SW 1271 (cell line): Measurements from ENCODE around the gene CMTM6.
A peak's percentile ranks its signal among the peaks of the same experiment; 100 is the strongest.
"Not testable (repeated sequence)": the region's sequence is repeated elsewhere in the genome, so short reads cannot be mapped to it uniquely, and the experiment has no call there.

ENCODE experiments used
- DNase-seq, 2 experiments: peaks; one replicate each; lab custom pipeline; 2025; lab: John Stamatoyannopoulos, UW

CMTM6 gene

DNA sequence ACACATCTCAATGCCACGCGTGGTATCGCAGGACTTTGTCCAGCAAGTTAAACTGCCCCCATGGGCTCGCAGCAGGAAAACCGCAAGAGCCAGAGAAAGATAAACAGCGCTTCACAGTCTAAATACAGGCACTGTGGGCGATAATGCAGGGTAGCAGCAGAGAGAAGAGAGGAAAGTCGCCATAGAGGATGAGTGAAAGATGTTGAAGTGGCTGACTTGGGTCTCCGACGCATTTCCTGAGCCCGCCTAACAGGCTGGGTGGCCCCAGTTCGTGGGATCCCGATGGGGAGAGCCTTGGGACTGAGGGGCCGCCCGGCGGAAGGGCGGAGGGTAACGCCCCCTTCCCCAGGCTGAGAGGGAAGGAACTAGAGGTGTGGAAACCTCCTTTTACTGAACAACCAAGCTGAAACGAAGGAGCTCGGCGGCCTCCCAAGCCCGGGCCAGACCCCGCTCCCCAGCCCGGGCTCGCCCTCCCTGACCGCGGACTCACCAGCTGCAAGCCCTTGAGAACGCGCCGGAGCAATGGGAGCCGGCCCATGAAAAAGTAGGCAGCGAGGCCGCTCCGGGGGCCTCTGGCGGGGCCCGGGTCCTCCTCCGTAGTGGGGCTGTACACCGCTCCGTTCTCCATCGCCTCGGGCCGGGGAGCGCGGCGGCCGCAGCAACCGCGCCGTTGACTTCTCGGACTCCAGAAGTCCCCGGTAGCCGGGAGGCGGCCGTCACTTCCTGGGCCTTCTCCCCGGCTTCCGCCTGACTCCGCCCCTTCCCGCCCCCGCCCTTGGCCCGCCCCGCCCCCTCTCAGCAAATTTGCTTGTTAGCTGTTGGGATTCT, at the start of gene CMTM6:
Gene CMTM6 (minus strand): TSS at position 735 of the 828 bp plus-strand sequence. CDS start 107 bp downstream, at position 628.
- peak; percentile 55 to 85 for DNase-seq

- DNase-seq = no peak
Observed at GRCh38 chr3:32552013-32552412, 49.4 kb upstream of the CMTM6 start.

DNA sequence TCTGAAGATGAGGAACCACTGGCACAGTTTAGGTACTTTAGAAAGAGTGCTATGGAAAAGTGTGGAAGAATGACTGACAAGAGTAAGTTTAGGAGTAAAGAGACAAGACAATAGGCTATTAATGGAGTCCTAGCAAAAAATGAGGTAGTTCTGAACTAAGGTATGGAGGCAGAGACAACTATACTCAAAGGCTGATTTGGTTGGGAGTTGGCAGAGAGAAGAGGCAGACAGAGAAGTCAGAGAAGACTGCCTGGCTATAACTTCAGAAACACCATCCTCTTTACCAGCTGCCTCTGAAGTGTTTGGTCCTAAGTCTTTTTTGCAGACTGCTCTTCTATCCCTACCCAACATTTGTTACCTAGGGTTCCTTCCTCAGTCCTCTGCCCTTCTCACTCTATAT, 48.8 kb upstream of the CMTM6 start:
- DNase-seq = no peak

DNA sequence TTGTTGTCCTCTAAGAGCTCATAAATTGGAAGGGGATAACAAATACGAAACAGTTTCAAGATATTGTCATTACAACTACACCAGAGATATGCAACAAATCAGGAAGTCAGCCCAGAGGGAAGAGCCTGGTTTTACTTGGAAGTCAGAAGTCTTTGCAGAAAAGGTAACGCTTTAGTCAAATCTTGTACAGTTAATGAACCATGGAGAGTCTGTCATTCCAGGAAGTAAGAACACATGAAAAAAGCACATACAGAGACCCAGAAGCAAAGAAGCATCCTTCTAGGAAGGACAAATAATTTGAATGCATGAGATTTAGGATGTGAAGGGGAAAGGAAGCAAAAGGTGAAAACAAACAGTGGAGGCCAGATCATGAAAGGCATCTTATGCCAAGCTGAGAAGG, 48.4 kb upstream of the CMTM6 start:
- DNase-seq = no peak

DNA sequence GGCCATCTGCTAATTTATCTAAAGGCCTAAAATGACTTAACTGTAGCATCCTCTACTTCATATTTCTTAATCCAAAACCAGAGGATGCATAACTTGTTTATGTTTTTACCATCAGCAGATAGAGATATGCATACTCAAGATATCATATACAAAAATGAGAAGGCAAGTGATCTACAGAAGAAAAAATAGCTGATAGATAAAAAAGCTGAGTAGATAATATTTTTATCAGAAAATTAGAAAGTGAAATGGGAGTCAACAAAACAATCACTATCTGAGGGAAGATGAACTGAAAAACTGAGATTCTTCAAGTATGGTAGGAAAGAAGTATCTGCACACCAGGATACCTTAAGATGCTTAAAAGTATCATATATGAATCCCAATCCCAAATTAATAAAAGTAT, 42.7 kb upstream of the CMTM6 start:
- no peak for DNase-seq

GRCh38 chr3:32544894-32545293, 42.2 kb upstream of the CMTM6 start:
- no peak for DNase-seq

- no peak for DNase-seq
Observed at GRCh38 chr3:32542807-32543206, 40.2 kb upstream of the CMTM6 start.

DNA sequence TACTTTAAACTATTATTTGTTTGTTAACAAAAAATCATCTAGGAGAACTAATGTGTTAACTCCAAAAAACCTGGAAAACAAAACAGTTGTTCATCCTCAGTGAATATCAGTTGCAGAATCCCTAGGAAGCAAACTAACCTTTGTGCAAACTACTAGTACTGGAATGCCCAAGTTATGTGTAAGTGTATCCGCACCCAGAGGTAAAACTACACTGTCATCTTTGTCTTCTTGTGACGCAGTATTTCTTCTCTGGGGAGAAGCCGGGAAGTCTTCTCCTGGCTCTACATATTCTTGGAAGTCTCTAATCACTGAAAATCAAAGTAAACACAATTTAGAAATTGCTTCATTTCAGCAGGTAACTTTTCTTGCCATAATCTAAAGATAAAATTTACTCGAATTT, 38.2 kb upstream of the CMTM6 start:
- no peak for DNase-seq

DNA sequence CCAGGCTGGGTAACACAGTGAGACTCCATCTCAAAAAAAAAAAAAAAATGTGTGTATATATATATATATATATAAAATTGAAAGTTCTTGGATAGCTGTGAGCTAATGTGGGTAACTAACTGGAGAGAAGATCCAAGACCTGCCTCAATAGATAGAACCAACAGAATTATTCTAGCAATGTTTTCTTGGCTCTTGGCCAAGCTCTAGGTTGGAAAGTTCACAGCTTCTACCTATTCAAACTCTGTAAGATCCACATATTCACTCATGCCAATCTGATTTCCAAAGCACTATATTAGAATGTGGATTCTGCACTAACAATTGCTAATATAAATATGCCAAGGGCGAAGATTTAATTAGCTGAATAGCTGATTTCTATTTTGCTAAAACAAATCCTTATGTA, 29.8 kb upstream of the CMTM6 start:
- DNase-seq = no peak

- DNase-seq = no peak
Observed at GRCh38 chr3:32531010-32531647, 28.5 kb upstream of the CMTM6 start.

DNA sequence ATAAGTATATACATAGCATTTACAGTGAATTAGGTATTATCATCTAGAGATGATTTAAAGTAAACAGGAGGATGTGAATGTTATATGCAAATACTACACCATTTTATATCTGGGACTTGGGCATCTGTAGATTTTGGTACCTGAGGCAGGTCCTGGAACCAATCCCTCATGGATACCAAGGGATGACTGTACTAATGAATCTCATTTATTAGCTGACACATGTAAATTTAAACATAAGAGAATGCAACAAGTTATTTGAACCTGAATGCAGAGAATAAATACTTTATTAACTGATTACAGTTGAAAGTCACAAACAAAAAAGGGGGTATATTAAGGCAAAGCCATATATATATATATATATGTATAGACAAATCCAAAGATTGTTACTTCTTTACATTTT, 23.1 kb upstream of the CMTM6 start:
- DNase-seq = no peak

GRCh38 chr3:32522682-32523081, 20.0 kb upstream of the CMTM6 start:
- DNase-seq = no peak

GRCh38 chr3:32518921-32519320, 16.3 kb upstream of the CMTM6 start:
- DNase-seq = not testable (repeated sequence)

DNA sequence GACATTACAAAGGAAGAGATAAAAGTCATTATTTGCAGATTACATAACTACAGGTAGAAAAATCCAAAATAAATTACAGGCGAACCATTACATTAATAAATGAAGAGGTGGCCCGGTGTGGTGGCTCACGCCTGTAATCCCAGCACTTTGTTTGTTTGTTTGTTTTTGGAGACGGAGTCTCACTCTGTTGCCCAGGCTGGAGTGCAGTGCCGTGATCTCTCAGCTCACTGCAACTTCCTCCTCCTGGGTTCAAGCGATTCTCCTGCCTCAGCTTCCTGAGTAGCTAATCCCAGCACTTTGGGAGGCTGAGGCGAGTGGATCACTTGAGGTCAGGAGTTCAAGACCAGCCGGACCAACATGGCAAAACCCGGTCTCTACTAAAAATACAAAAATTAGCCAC, 14.1 kb upstream of the CMTM6 start:
- DNase-seq = not testable (repeated sequence)

- no peak for DNase-seq
Observed at GRCh38 chr3:32511005-32511404, 8.4 kb upstream of the CMTM6 start.

- peak in 1 of 2 experiments; percentile 81 for DNase-seq
Observed at GRCh38 chr3:32510075-32510724, 7.5 kb upstream of the CMTM6 start.

- DNase-seq = no peak
Observed at GRCh38 chr3:32508711-32509110, 6.1 kb upstream of the CMTM6 start.

- DNase-seq = no peak
Observed at GRCh38 chr3:32506466-32506865, 3.8 kb upstream of the CMTM6 start.

DNA sequence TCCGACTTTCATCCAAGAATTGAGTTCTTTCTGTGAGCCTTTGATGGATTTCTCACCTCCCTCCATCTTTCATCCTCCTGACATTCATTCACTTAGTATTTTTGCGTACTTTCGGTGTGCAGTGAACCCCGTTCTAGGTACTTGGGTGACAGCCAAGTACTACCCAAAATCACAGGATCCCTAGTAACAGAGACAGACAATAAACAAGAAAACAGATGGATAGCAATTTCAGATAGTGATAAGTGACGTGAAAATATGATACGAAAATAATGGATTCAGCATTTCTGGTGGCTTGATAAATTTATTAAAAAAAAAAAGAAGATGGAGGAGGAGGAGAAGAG, 264 bp upstream of the CMTM6 start:
- no peak for DNase-seq

GRCh38 chr3:32501783-32502117, 902 bp downstream of the CMTM6 start:
- no peak for DNase-seq

DNA sequence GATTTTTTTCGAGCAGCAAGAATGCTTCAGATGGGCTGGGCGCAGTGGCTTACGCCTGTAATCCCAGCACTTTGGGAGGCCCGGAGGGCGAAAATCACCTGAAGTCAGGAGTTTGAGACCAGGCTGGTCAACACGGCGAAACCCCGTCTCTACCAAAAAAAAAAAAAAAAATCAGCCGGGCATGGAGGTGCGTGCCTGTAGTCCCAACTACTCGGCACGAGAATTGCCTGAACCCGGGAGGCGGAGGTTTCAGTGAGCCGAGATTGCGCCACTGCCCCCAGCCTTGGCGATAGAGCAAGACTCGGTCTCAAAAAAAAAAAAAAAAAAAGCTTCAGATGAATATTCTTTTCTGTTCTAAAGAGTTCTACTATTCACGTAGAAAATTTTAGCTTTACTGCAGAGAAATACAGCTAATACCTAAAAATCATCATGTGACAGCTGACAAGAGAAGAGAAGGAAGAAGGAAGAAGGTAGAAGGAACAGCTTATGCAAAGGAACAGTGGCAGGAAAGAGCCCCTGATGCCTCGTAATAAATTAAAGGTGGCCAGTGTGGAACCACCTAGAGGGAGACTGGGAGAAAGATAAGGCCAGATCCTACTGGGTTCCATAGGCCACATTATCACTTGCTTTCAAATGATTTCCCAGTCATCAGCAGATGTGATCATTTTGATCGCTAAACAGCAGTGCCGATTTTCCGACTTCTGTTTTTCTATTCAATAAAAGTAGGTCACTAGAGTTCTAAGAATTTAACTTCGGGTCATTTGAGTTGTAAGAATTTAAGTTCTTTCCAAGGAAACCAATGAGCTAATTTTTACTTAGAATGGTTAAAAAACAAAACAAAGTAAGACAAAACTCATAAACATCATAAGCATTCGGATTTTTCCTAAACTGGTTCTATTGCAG, 1.5 kb downstream of the CMTM6 start:
- no peak for DNase-seq

DNA sequence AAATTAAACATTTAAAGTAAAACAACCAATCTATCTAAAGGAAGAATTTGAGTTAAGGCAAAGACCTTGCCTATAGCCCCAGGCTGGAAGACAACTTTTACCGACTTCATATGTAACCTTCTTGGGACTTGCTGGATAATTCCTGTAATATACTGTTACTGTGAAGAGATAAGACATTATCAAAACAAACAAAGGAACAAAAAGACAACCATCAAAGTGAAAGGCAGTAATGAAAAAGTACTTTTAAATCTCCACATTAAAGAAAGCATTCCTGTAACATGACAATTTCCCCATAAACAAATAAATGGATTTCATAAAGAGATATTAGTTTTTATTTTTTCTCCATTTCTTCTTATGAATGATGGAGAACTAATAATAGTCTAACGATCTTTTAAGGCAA, 2.4 kb downstream of the CMTM6 start:
- DNase-seq = no peak
